ENCODE measurements around the gene SMARCE1.

Gene SMARCE1

GRCh38 chr17:40610359-40610758, 37.3 kb downstream of the SMARCE1 start:
- no peak overlapping the region for H3K27ac ChIP-seq

GRCh38 chr17:40608061-40608581, 39.5 kb downstream of the SMARCE1 start:
- no peak for TF ChIP-seq CTCF (conservative IDR thresholded peaks at IDR 0.05)
- H3K27ac ChIP-seq, result no peak overlapping the region

More at GRCh38 chr17:40610359-40610758, 37.3 kb downstream of the SMARCE1 start:
- TF ChIP-seq CTCF (conservative IDR thresholded peaks at IDR 0.05), result no peak

DNA sequence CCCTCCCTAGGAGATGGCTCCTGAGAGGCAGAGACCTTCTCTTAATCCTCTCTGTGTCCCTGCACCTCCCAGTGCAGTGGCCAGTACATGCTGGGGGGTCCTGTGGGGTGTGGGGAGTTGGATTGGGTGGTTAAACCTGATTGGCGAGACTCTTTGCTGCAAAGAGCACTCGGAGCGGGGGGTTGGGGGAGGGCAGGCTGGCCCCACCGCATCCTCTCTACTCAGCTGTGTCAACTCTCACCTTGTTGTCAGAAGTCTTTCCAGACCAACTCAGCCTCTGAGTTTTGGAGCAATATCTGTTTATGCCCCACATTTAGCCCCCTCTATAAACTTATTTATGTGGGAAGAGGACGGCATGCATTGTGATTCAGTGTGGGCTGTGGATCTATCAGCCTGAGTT, 40.0 kb downstream of the SMARCE1 start:
- H3K27ac ChIP-seq, result no peak overlapping the region
- TF ChIP-seq CTCF (conservative IDR thresholded peaks at IDR 0.05), result no peak

- TF ChIP-seq CTCF (conservative IDR thresholded peaks at IDR 0.05), result no peak
- 0 out of 2 replicates have a peak overlapping the region, but pooled peaks have one; percentile 5 for H3K27ac ChIP-seq
These were observed 40.9 kb downstream of the SMARCE1 start for GRCh38 chr17:40606548-40607353.

DNA sequence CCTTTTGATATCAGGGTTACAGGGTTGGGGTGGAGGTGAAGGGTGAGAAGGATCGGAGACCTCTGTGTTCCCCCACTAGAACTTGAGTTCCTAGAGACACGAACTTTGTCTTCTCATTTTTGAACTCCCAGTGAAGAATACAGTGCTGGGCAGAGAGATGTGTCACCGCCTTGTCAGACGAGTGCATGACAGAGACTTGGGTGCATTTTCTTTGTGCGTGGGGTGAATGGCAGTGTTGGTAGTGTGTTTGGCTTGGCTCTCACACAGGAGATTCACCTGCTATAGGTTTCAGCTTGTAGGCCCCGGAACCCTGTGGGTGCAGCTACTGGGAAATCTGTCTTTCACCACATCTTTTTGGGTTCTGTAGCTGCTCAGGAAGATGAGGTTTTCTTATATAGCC, 42.3 kb downstream of the SMARCE1 start:
- TF ChIP-seq CTCF (conservative IDR thresholded peaks at IDR 0.05), result no peak

GRCh38 chr17:40604327-40605080, 43.1 kb downstream of the SMARCE1 start:
- no peak overlapping the region for H3K27ac ChIP-seq
- no peak for TF ChIP-seq CTCF (conservative IDR thresholded peaks at IDR 0.05)

More for the DNA sequence above, 42.3 kb downstream of the SMARCE1 start:
- no peak overlapping the region for H3K27ac ChIP-seq
